Panc1 (cell line): ENCODE measurements around the gene CROCC2. TPM values are rescaled to one million over a fixed set of nuclear protein-coding genes. Genes with fewer than 3 reads are reported as not detected.

Source experiments
- ATAC-seq: fragments of 200-7000 bp; cut with Tn5 transposase; 2 replicates; pipeline ENCODE4 v1.9.1; 2020; ENCODE audit warnings: mild to moderate bottlenecking, moderate library complexity
- BruUV-seq: library from RNA; stranded (reverse); fragments of 400-500 nt; replicated peaks from 2 replicates; lab custom pipeline; 2021; lab: Mats Ljungman, UMichigan
- CTCF ChIA-PET: fragments of 300-600 bp; sonication (Branson Sonifier 250); formaldehyde crosslinking; loops from one replicate; lab custom pipeline; 2022; ENCODE audit warnings: antibody characterized with exemption; lab: Charles Lee
- POLR2A ChIA-PET: fragments of 300-600 bp; sonication (Branson Sonifier 250); formaldehyde crosslinking; loops from one replicate; lab custom pipeline; 2022; ENCODE audit warnings: antibody characterized with exemption; lab: Charles Lee
- DNase-seq: peaks from one replicate; pipeline ENCODE4 v3.0.0-alpha.2; 2010; ENCODE audit warnings: low read depth, low spot score
- H3K27ac ChIP-seq: 2 replicates; pipeline ENCODE4 v1.5.1; 2011; ENCODE audit warnings: mild to moderate bottlenecking, low read length, inconsistent platforms
- H3K27me3 ChIP-seq: fragments of 200-500 bp; sonication (Bioruptor generic); 2 replicates; pipeline ENCODE4 v1.6.0; 2014; ENCODE audit warnings: low read length, inconsistent platforms; ENCODE audit not compliant: control insufficient read depth, insufficient read depth
- H3K36me3 ChIP-seq: fragments of 200-500 bp; sonication (Bioruptor generic); 2 replicates; pipeline ENCODE4 v1.5.1; 2014; ENCODE audit warnings: inconsistent platforms, mild to moderate bottlenecking, low read length, moderate library complexity; ENCODE audit not compliant: control insufficient read depth, insufficient read depth
- H3K4me1 ChIP-seq: 2 replicates; pipeline ENCODE4 v1.5.1; 2011; ENCODE audit warnings: inconsistent platforms, mild to moderate bottlenecking, low read length, moderate library complexity; ENCODE audit not compliant: control insufficient read depth, insufficient read depth
- H3K4me3 ChIP-seq, 2 experiments: 2 replicates each; pipeline ENCODE4 v1.5.1; 2011 to 2012; ENCODE audit warnings: low read depth in 2 of 2, low read length in 2 of 2, mild to moderate bottlenecking in 2 of 2, inconsistent platforms in 1 of 2, moderate library complexity in 1 of 2
- H3K9me3 ChIP-seq: fragments of 200-500 bp; sonication (Bioruptor generic); 2 replicates; pipeline ENCODE4 v1.5.1; 2014; ENCODE audit warnings: low read depth, mild to moderate bottlenecking, inconsistent platforms, low read length, moderate library complexity; ENCODE audit not compliant: control insufficient read depth, insufficient read depth
- POLR2AphosphoS5 ChIP-seq: IDR thresholded peaks from 2 replicates; pipeline ENCODE4 v1.6.1; 2012; ENCODE audit warnings: mild to moderate bottlenecking, low read depth, low read length, moderate library complexity
- REST ChIP-seq, 2 experiments: IDR thresholded peaks; 2 replicates each; pipeline ENCODE4 v1.6.1; 2011 to 2012; ENCODE audit warnings: low read depth in 2 of 2, control low read depth in 1 of 2, low read length in 1 of 2, mild to moderate bottlenecking in 1 of 2, moderate library complexity in 1 of 2; ENCODE audit not compliant: insufficient read depth in 1 of 2
- SIN3A ChIP-seq: IDR thresholded peaks from 2 replicates; pipeline ENCODE4 v1.6.1; 2012; ENCODE audit warnings: low read depth, mild to moderate bottlenecking, low read length, moderate library complexity, borderline replicate concordance; ENCODE audit not compliant: insufficient read depth
- TCF7L2 ChIP-seq: IDR thresholded peaks from 2 replicates; pipeline ENCODE4 v1.6.1; 2011; ENCODE audit warnings: mild to moderate bottlenecking, low read depth, low read length, inconsistent platforms
- in situ Hi-C: cut with HindIII; loops from 2 replicates; pipeline ENCODE4 v1.10.0; 2016; ENCODE audit warnings: low sequenced_read_pairs, low pct_unique_long_range_greater_than_20kb
- intact Hi-C: fragments of 100-400 bp; cut with micrococcal nuclease; formaldehyde crosslinking; loops from one replicate; pipeline ENCODE4 v1.10.0; 2022; ENCODE audit not compliant: unreplicated experiment
- total RNA-seq: library from RNA; stranded (reverse); gene quantifications from one replicate; pipeline ENCODE4 v1.2.1, GENCODE V29; 2021; ENCODE audit not compliant: unreplicated experiment
- TF ChIP-seq, protein P1 (sequence below): fragments of 450-650 bp; IDR thresholded peaks from 2 replicates; pipeline ENCODE4 v1.5.1; 2017; ENCODE audit warnings: mild to moderate bottlenecking

CROCC2 gene
- total RNA-seq, 1 experiment from 2014 or later = 0.23 TPM

GRCh38 chr2:240874715-240875227 lies 31.4 kb upstream of the CROCC2 start:
- H3K9me3 ChIP-seq = no peaks in the 10 kb centered on the region
- CTCF ChIA-PET = no interaction called here
- no peaks in the 10 kb centered on the region for H3K27me3 ChIP-seq
- BruUV-seq = no TSS peak
- POLR2A ChIA-PET = no interaction called here
- no peak for ATAC-seq
- no peaks in the 10 kb centered on the region for H3K36me3 ChIP-seq
- no peak for TF ChIP-seq TCF7L2
- TF ChIP-seq SIN3A = no peak
- no peak for TF ChIP-seq POLR2AphosphoS5
- TF ChIP-seq, protein P1, sequence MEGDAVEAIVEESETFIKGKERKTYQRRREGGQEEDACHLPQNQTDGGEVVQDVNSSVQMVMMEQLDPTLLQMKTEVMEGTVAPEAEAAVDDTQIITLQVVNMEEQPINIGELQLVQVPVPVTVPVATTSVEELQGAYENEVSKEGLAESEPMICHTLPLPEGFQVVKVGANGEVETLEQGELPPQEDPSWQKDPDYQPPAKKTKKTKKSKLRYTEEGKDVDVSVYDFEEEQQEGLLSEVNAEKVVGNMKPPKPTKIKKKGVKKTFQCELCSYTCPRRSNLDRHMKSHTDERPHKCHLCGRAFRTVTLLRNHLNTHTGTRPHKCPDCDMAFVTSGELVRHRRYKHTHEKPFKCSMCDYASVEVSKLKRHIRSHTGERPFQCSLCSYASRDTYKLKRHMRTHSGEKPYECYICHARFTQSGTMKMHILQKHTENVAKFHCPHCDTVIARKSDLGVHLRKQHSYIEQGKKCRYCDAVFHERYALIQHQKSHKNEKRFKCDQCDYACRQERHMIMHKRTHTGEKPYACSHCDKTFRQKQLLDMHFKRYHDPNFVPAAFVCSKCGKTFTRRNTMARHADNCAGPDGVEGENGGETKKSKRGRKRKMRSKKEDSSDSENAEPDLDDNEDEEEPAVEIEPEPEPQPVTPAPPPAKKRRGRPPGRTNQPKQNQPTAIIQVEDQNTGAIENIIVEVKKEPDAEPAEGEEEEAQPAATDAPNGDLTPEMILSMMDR = no peak
- TF ChIP-seq REST (IDR thresholded peaks at IDR 0.05; ENCODE audit: insufficient read depth in 1 of 2, low read depth in 2 of 2, low read length in 1 of 2) = no peak
- no peak overlapping the region for H3K27ac ChIP-seq
- in situ Hi-C loops (no loop called here), intact Hi-C loops (no loop called here)
- H3K4me1 ChIP-seq = no peaks in the 10 kb centered on the region
- no peak overlapping the region for H3K4me3 ChIP-seq
- DNase-seq = no peak

DNA sequence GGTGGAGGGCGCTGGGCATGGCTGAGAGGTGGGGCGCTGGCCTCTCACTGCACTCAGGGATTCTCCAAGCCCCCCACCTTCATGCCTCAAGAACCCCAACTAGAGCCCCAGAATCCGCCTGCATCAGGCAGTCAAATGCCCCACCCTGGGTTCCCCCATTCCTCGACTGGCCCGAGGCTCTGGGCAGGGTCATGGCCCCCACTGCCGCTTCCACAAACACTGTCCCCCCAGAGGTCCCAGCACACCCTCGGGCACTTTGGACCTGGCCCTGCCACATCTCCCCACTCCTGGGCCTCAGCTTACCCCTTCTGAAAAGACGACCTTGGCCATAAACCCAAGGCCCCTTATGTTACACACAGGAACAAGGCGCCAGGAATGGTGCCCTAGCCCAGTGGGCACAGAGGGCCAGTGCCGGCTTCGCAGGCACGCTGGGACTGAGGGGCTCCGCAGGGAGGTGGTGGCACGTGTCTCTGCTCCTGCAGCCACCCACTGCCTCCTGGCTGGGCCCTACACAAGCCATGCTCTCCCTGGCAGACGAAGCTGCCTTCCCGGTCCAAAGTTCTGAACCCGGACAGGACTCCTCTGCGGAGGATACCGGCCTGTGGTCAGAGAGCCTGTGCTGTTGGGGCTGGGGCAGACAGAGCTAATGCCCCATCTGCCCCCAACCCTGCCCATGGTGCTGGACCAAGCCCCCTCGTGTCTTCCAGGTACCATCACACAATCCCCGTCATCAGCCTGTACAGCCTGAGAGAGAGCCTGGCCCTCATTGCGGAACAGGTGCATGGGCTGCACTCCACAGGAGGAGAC lies 30.7 kb upstream of the CROCC2 start:
- Histone ChIP-seq H3K36me3 (no peaks in the 10 kb centered on the region), H3K9me3 (no peaks in the 10 kb centered on the region), H3K4me3 (no peak overlapping the region), H3K4me1 (no peaks in the 10 kb centered on the region), H3K27me3 (no peaks in the 10 kb centered on the region), H3K27ac (no peak overlapping the region)
- POLR2A ChIA-PET = no interaction called here
- CTCF ChIA-PET = no interaction called here
- DNase-seq (no peak), ATAC-seq (no peak)
- no TSS peak for BruUV-seq
- intact Hi-C loops (no loop called here), in situ Hi-C loops (no loop called here)
- TF ChIP-seq, protein P1 = no peak
- TF ChIP-seq SIN3A = no peak
- no peak for TF ChIP-seq REST (IDR thresholded peaks at IDR 0.05; ENCODE audit: insufficient read depth in 1 of 2, low read depth in 2 of 2, low read length in 1 of 2)
- TF ChIP-seq TCF7L2 = no peak
